ENCODE results near the gene RASGEF1C.

GRCh38 chr5:180238631-180239030 lies 29.6 kb upstream of the RASGEF1C start:
- no peak for TF ChIP-seq CTCF (conservative IDR thresholded peaks at IDR 0.05; ENCODE audit: low read length)
- TF ChIP-seq EZH2phosphoT487 (IDR thresholded peaks at IDR 0.05; ENCODE audit: borderline replicate concordance): no peak
